Kidney epithelial cell (primary cell): Measurements from ENCODE around the gene LHB. TPM values are rescaled to one million over a fixed set of nuclear protein-coding genes. Genes with fewer than 3 reads are reported as not detected.
"Not testable (repeated sequence)": the region's sequence is repeated elsewhere in the genome, so short reads cannot be mapped to it uniquely, and the experiment has no call there.

Experiments
- DNase-seq: peaks from one replicate; pipeline ENCODE4 v3.0.0-alpha.2; 2010; ENCODE audit warnings: low read depth
- H3K27me3 ChIP-seq: 2 replicates; pipeline ENCODE4 v1.6.0; 2011; ENCODE audit warnings: low read length; ENCODE audit not compliant: control insufficient read depth, insufficient read depth
- H3K36me3 ChIP-seq: 2 replicates; pipeline ENCODE4 v1.5.1; 2011; ENCODE audit warnings: low read length; ENCODE audit not compliant: control insufficient read depth, insufficient read depth
- H3K4me3 ChIP-seq: 2 replicates; pipeline ENCODE4 v1.5.1; 2011; ENCODE audit warnings: low read depth, mild to moderate bottlenecking, control low read depth, low read length
- CTCF ChIP-seq: IDR thresholded peaks from 2 replicates; pipeline ENCODE4 v1.5.1; 2011; ENCODE audit warnings: mild to moderate bottlenecking, moderate library complexity, low read length, control low read depth, inconsistent platforms; ENCODE audit not compliant: insufficient read depth, poor library complexity, severe bottlenecking
- total RNA-seq: library from RNA; depleted of rRNA; stranded (reverse); fragments of >200 nt; gene quantifications from 2 replicates; pipeline ENCODE4 v1.2.3, GENCODE V29; 2015

Gene LHB
- total RNA-seq, 1 donor from 2014 or later: 8.2 TPM

GRCh38 chr19:49049011-49049410 is 32.1 kb upstream of the LHB start, which contains the start of gene CGB8:
CGB8 (minus strand) TSS chr19:49049111; CDS start chr19:49048739, 372 bp downstream.
- DNase-seq, H3K36me3 ChIP-seq: not testable (repeated sequence)

DNA sequence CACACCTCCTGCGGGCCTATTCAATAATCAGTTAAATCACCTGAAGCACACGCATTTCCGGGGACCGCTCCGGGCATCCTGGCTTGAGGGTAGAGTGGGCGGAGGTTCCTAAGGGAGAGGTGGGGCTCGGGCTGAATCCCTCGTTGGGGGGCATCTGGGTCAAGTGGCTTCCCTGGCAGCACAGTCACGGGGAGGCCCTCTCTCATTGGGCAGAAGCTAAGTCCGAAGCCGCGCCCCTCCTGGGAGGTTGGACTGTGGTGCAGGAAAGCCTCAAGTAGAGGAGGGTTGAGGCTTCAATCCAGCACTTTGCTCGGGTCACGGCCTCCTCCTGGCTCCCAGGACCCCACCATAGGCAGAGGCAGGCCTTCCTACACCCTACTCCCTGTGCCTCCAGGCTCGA is 26.7 kb upstream of the LHB start, which contains the start of gene CGB5:
TSS of gene CGB5 (plus strand) at position 301 of the 400 bp plus-strand sequence. CDS start 362 bp downstream, outside the sequence.
- not testable (repeated sequence) for DNase-seq

More at GRCh38 chr19:49049011-49049410, 32.1 kb upstream of the LHB start, which contains the start of gene CGB8:
- not testable (repeated sequence) for H3K4me3 ChIP-seq, H3K27me3 ChIP-seq

DNA sequence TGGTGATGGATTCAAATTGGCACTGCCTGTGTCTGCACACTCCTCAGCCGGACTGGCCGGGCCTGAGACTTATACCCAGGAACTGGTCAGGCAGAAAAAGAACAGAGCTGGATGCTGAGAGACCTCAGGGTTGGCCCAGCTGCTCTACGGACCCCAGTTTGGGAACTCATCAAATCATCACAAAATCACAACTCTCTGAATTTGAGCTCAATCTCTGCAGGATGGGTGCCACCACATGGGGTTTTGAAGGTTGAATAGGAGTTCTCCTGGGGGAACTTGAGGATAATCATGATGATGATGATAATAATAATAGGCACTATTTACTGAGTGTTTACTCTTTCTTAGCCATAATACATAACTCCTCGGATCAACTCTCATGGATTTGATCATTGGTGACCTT is 25.8 kb upstream of the LHB start:
- DNase-seq, H3K27me3 ChIP-seq, H3K36me3 ChIP-seq, H3K4me3 ChIP-seq: not testable (repeated sequence)

More for the DNA sequence above, 26.7 kb upstream of the LHB start, which contains the start of gene CGB5:
- H3K4me3 ChIP-seq, H3K36me3 ChIP-seq, H3K27me3 ChIP-seq: not testable (repeated sequence)

- Histone ChIP-seq H3K27me3 (no peaks in the 10 kb centered on the region), H3K4me3 (no peak overlapping the region), H3K36me3 (no peaks in the 10 kb centered on the region)
- TF ChIP-seq CTCF: no peak
- no peak for DNase-seq
Observed at GRCh38 chr19:49042177-49042576, 25.3 kb upstream of the LHB start.

GRCh38 chr19:49039736-49040135 is 22.8 kb upstream of the LHB start:
- not testable (repeated sequence) for H3K4me3 ChIP-seq, H3K36me3 ChIP-seq, DNase-seq, H3K27me3 ChIP-seq

DNA sequence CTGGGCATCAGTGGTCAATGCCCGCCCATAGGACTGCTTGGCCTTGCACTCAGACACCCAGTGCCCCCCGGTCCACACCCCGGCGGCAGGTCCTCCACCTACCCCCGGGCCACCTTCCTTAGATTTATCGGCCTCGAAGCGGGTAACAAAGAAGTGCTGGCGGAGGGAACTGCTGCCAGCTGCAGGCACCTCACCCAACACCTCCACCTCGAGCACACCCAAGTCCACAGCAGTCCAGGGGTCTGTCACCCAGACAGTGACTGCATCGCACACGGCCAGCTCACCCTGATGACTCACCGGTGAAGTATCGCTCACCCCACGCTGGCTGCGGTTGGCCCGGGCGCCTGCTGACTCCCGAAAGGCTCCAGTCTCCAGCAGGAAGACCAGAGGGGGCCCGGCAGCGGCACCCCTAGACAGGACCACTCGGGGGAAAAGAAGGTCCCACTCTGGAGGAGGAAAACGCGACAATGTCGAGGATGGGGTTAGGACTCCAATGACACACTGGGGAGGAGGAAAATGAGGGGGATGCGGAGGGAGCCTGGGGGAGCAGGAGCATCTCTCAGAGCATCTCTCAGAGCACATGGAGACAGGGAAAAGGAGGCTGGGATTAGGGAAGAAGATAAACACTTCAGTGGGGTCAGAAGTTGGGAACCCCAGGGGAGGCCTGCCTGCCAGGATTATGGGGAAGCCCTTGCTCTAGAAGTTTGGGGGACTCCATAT is 21.8 kb upstream of the LHB start:
- DNase-seq, H3K27me3 ChIP-seq, H3K4me3 ChIP-seq, H3K36me3 ChIP-seq: not testable (repeated sequence)

DNA sequence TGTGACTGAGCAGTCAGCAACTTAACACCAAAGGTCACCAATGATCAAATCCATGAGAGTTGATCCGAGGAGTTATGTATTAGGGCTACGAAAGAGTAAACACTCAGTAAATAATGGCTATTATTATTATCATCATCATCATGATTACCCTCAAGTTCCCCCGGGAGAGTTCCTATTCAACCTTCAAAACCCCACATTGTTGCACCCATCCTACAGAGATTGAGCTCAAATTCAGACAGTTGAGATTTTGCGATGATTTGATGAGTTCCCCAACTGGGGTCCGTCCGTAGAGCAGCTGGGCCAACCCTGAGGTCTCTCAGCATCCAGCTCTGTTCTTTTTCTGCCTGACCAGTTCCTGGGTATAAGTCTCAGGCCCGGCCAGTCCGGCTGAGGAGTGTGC is 21.2 kb upstream of the LHB start:
- H3K36me3 ChIP-seq, H3K27me3 ChIP-seq, DNase-seq, H3K4me3 ChIP-seq: not testable (repeated sequence)

DNA sequence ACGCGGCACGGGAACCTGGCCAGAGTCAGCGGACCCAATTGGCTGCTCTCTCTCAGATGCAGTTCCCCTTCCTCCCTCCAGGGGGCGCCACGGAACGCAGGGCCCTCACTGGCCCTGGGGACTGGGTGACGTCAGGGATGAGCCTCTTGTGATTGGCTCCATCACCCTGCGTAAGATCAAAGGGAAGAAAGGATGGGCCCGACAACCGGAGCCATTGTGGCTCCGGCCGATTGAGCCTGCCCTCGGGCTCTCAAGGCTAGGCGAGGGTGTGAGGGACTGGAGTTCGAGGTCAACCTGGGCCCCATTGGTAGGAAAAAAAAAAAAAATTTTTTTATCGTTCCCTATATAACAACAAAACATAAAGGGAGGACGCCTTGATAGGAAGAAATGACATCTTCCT is 19.9 kb upstream of the LHB start, which contains the start of gene CGB1:
TSS of gene CGB1 (minus strand) at position 81 of the 400 bp plus-strand sequence. CDS start 184 bp downstream, outside the sequence.
- not testable (repeated sequence) for H3K27me3 ChIP-seq, H3K4me3 ChIP-seq, DNase-seq, H3K36me3 ChIP-seq
- TF ChIP-seq CTCF: peak; percentile 37

DNA sequence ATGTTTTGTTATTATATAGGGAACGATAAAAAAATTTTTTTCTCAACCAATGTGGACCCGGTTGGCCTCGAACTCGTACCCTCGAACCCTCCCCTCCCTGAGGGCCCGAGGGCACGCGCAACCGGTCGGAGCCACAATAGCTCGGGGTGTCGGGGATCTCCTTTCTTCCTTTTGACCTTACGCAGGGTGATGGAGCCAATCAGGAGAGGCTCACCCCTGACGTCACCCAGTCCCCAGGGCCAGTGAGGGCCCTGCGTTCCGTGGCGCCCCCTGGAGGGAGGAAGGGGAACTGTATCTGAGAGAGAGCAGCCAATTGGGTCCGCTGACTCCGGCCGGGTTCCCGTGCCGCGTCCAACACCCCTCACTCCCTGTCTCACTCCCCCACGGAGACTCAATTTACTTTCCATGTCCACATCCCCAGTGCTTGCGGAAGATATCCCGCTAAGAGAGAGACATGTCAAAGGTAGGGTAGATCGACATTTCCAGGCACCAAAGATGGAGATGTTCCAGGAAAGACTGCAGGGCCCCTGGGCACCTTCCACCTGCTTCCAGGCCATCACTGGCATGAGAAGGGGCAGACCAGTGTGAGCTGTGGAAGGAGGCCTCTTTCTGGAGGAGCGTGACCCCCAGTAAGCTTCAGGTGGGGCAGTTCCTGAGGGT is 14.9 kb upstream of the LHB start, which contains the start of gene CGB2:
TSS of gene CGB2 (plus strand) at position 249 of the 660 bp plus-strand sequence. CDS start at position 455, 206 bp downstream.
- H3K36me3 ChIP-seq, DNase-seq, H3K4me3 ChIP-seq, H3K27me3 ChIP-seq: not testable (repeated sequence)
- peak; percentile 43 for TF ChIP-seq CTCF

- not testable (repeated sequence) for H3K4me3 ChIP-seq, DNase-seq, H3K36me3 ChIP-seq, H3K27me3 ChIP-seq
Observed at GRCh38 chr19:49030323-49030722, 13.4 kb upstream of the LHB start.

DNA sequence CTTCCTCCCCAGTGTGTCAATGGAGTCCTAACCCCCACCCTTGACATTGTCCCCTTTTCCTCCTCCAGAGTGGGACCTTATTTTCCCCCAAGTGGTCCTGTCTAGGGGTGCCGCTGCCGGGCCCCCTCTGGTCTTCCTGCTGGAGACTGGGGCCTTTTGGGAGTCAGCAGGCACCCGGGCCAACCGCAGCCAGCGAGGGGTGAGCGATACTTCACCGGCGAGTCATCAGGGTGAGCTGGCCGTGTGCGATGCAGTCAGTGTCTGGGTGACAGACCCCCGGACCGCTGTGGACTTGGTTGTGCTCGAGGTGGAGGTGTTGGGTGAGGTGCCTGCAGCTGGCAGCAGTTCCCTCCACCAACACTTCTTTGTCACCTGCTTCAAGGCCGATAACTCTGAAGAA is 12.9 kb upstream of the LHB start:
- DNase-seq: not testable (repeated sequence)

More for the DNA sequence above, 12.9 kb upstream of the LHB start:
- not testable (repeated sequence) for H3K36me3 ChIP-seq, H3K27me3 ChIP-seq, H3K4me3 ChIP-seq
